Measurements from ENCODE around the gene PTPN7. TPM values are rescaled to one million over a fixed set of nuclear protein-coding genes. Genes with fewer than 3 reads are reported as not detected.

The PTPN7 gene
- polyA plus RNA-seq, 1 donor (not counting 4 experiments of a cell fraction or from before 2014, with no cell fraction given) = 0.10 TPM

GRCh38 chr1:202101184-202101583, 59.2 kb downstream of the PTPN7 start:
- TF ChIP-seq EZH2 (IDR thresholded peaks at IDR 0.05; ENCODE audit: low read length) = no peak
- TF ChIP-seq, protein P1, sequence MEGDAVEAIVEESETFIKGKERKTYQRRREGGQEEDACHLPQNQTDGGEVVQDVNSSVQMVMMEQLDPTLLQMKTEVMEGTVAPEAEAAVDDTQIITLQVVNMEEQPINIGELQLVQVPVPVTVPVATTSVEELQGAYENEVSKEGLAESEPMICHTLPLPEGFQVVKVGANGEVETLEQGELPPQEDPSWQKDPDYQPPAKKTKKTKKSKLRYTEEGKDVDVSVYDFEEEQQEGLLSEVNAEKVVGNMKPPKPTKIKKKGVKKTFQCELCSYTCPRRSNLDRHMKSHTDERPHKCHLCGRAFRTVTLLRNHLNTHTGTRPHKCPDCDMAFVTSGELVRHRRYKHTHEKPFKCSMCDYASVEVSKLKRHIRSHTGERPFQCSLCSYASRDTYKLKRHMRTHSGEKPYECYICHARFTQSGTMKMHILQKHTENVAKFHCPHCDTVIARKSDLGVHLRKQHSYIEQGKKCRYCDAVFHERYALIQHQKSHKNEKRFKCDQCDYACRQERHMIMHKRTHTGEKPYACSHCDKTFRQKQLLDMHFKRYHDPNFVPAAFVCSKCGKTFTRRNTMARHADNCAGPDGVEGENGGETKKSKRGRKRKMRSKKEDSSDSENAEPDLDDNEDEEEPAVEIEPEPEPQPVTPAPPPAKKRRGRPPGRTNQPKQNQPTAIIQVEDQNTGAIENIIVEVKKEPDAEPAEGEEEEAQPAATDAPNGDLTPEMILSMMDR (optimal IDR thresholded peaks at IDR 0.05 in 1 of 3, IDR thresholded peaks at IDR 0.05 in 1 of 3, conservative IDR thresholded peaks at IDR 0.05 in 1 of 3; ENCODE audit: extremely low read depth in 1 of 3, insufficient read depth in 2 of 3, low read length in 3 of 3) = no peak
- H3K9me1 ChIP-seq (ENCODE audit: control insufficient read depth, extremely low read depth, insufficient read depth, low read length) = no peaks in the 10 kb centered on the region
- no peak overlapping the region for H2AFZ ChIP-seq (ENCODE audit: control insufficient read depth, low read length)
- no peaks in the 10 kb centered on the region for H3K36me3 ChIP-seq (ENCODE audit: control insufficient read depth in 2 of 2, extremely low read depth in 1 of 2, insufficient read depth in 2 of 2, low read length in 2 of 2)
- H4K20me1 ChIP-seq (ENCODE audit: control insufficient read depth, extremely low read depth, insufficient read depth, low read length) = no peaks in the 10 kb centered on the region
- dilution Hi-C loops (cut with MboI; ENCODE audit: extremely low pct_ligation_motif_present, low sequenced_read_pairs) = no loop called here
- H3K79me2 ChIP-seq (ENCODE audit: control insufficient read depth, insufficient read depth, low read length) = no peaks in the 10 kb centered on the region
- no peaks in the 10 kb centered on the region for H3K9me3 ChIP-seq (ENCODE audit: control insufficient read depth, low read depth, low read length)
- H3K27ac ChIP-seq (ENCODE audit: control insufficient read depth, insufficient read depth, low read length) = no peak overlapping the region
- H3K4me1 ChIP-seq (ENCODE audit: control insufficient read depth, extremely low read depth, insufficient read depth, low read length) = peaks cover 10% of the 10 kb centered on the region
- FAIRE-seq = no peak
- H3K4me2 ChIP-seq (ENCODE audit: control insufficient read depth, extremely low read depth, insufficient read depth, low read depth, low read length) = no peak overlapping the region
- DNase-seq (ENCODE audit: low read depth, low spot score) = no peak
- H3K27me3 ChIP-seq (ENCODE audit: control insufficient read depth, extremely low read depth, insufficient read depth, low read length) = no peaks in the 10 kb centered on the region
- H3K4me3 ChIP-seq (ENCODE audit: control insufficient read depth in 2 of 3, extremely low read depth in 1 of 3, insufficient read depth in 2 of 3, low read depth in 1 of 3, low read length in 3 of 3) = no peak overlapping the region
- H3K9ac ChIP-seq (ENCODE audit: control insufficient read depth, extremely low read depth, insufficient read depth, low read length) = no peak overlapping the region

Other genes with a start within 250 kb of the PTPN7 start
- 0.01 TPM in 1 of 3 replicates, not detected in the others for gene LMOD1, start 214.1 kb downstream of the PTPN7 start, polyA plus RNA-seq
- gene TIMM17A, start 205.1 kb downstream of the PTPN7 start, polyA plus RNA-seq = 72.5 to 116 TPM (median 102 TPM) in 3 replicates
- 35.4 to 63.0 TPM (median 59.8 TPM) in 3 replicates for gene RNPEP, start 178.0 kb downstream of the PTPN7 start, polyA plus RNA-seq
- gene ELF3, start 150.0 kb downstream of the PTPN7 start, polyA plus RNA-seq = 0.23 to 1.1 TPM (median 0.51 TPM) in 3 replicates
- gene GPR37L1, start 37.7 kb downstream of the PTPN7 start, polyA plus RNA-seq = 0.01 TPM in 2 of 3 replicates, not detected in the other
- 48.4 to 64.0 TPM (median 58.6 TPM) in 3 replicates for gene ARL8A, start 15.9 kb downstream of the PTPN7 start, polyA plus RNA-seq
- gene LGR6, start 33.2 kb upstream of the PTPN7 start, polyA plus RNA-seq = 0.39 to 1.5 TPM (median 0.42 TPM) in 3 replicates
- 32.3 to 71.7 TPM (median 53.9 TPM) in 3 replicates for gene UBE2T, start 181.3 kb upstream of the PTPN7 start, polyA plus RNA-seq
- 4.2 to 8.4 TPM (median 6.9 TPM) in 3 replicates for gene PPP1R12B, start 188.1 kb upstream of the PTPN7 start, polyA plus RNA-seq